ENCODE data around the gene CDK5R1.

Gene CDK5R1

DNA sequence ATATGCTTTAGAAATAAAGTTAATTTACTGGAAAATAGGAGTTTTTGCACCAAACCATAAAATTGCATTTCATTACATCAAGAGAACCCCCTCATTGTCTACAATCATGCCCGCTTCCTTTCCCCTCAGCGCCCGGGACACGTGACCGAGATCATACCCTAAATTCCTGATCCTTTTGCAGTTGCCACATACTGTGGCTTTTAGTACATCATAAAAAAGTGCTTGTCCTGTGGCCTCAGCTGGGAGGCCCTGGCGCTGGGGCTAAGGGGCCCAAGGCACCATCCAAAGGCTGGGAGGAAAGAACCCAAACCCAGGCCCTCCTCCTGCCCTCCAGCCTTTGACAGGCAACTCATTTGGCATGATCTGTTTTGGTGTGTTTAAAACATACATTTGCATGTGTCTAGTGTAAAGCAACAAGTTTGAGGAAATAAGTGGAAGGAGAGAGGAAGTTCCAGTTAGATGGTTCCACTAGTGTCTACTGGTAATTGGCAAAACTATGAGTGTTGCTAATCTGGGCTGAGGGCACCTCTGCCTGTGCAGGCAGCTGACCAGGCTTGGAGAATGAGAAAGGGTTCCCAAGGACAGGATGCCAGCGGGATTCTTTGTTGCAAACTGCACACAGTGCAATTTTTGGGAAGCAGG is 6.0 kb downstream of the CDK5R1 start:
- H3K36me3 ChIP-seq (ENCODE audit: control insufficient read depth, insufficient read depth, low read length), result peaks cover 28% of the 10 kb centered on the region
- H3K4me1 ChIP-seq (ENCODE audit: control insufficient read depth, insufficient read depth, low read length, poor library complexity, severe bottlenecking), result peaks cover 20% of the 10 kb centered on the region
- no peak overlapping the region for H3K27ac ChIP-seq (ENCODE audit: low read depth, low read length, severe bottlenecking)
- 92 to 95% methylated on average over 6 to 7 of the region's 7 CpGs for WGBS, 2 experiments (ENCODE audit: insufficient coverage in 2 of 2)
- no peaks in the 10 kb centered on the region for H3K9me3 ChIP-seq (ENCODE audit: control insufficient read depth, low read length)
- no peak overlapping the region for H3K4me3 ChIP-seq (ENCODE audit: extremely low read depth, insufficient read depth, low read length, poor library complexity, severe bottlenecking)

DNA sequence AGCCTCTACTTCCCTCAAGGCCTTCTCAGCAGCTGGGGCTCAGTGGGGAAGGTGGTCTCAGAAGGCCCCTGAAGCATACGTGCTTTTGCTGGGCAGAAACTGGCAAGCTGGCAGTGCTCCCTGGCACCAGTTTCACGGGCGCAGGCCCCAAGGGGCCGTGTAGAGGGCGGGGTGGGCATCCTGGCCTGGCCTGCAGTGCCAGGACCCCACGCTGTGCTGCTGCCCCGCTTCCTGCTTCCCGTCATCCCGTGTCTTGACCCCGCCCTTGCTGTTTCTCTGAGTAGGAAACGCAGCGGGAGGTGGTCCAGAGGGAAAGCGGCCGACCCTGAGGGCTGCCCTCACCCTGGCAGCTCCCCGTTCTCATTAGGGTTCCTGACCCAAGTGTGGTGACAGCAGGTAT is 6.8 kb downstream of the CDK5R1 start:
- peaks cover 16% of the 10 kb centered on the region for H3K4me1 ChIP-seq (ENCODE audit: control insufficient read depth, insufficient read depth, low read length, poor library complexity, severe bottlenecking)
- H3K27ac ChIP-seq (ENCODE audit: low read depth, low read length, severe bottlenecking), result no peak overlapping the region
- no peak overlapping the region for H3K4me3 ChIP-seq (ENCODE audit: extremely low read depth, insufficient read depth, low read length, poor library complexity, severe bottlenecking)
- WGBS, 2 experiments (ENCODE audit: insufficient coverage in 2 of 2), result 89 to 92% methylated on average over 15 of the region's 15 CpGs
- no peaks in the 10 kb centered on the region for H3K9me3 ChIP-seq (ENCODE audit: control insufficient read depth, low read length)
- peaks cover 21% of the 10 kb centered on the region for H3K36me3 ChIP-seq (ENCODE audit: control insufficient read depth, insufficient read depth, low read length)

DNA sequence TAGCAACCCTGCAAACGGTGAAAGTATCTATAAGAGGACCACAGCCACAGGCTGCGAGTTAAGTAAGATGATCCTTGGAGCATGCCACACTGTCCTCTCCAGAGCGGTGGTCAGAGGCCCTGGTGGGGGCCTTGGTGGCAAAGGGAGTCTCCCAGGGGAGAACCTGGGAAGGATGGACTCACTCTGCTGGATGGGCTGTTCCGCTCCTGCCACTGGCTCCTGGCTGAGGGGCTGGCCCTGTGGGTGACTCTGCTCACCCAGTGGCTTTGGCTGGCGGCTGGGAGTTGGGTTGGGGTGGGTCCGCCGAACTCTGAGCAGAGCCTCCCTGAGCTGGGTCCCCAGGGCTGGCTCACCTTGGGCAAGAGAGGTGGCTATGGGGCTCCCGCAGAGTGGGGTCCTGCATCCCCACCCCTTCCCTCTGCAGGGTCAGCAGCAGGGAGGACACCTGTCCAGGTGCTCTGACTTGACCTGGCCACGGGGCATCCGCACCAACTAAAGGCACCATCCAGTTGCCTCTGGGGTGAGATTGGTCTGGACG is 7.3 kb downstream of the CDK5R1 start:
- peaks cover 16% of the 10 kb centered on the region for H3K36me3 ChIP-seq (ENCODE audit: control insufficient read depth, insufficient read depth, low read length)
- WGBS, 2 experiments (ENCODE audit: insufficient coverage in 2 of 2), result 94 to 99% methylated on average over 8 to 10 of the region's 11 CpGs
- H3K4me3 ChIP-seq (ENCODE audit: extremely low read depth, insufficient read depth, low read length, poor library complexity, severe bottlenecking), result no peak overlapping the region
- H3K4me1 ChIP-seq (ENCODE audit: control insufficient read depth, insufficient read depth, low read length, poor library complexity, severe bottlenecking), result peaks cover 16% of the 10 kb centered on the region
- no peak overlapping the region for H3K27ac ChIP-seq (ENCODE audit: low read depth, low read length, severe bottlenecking)
- H3K9me3 ChIP-seq (ENCODE audit: control insufficient read depth, low read length), result no peaks in the 10 kb centered on the region

DNA sequence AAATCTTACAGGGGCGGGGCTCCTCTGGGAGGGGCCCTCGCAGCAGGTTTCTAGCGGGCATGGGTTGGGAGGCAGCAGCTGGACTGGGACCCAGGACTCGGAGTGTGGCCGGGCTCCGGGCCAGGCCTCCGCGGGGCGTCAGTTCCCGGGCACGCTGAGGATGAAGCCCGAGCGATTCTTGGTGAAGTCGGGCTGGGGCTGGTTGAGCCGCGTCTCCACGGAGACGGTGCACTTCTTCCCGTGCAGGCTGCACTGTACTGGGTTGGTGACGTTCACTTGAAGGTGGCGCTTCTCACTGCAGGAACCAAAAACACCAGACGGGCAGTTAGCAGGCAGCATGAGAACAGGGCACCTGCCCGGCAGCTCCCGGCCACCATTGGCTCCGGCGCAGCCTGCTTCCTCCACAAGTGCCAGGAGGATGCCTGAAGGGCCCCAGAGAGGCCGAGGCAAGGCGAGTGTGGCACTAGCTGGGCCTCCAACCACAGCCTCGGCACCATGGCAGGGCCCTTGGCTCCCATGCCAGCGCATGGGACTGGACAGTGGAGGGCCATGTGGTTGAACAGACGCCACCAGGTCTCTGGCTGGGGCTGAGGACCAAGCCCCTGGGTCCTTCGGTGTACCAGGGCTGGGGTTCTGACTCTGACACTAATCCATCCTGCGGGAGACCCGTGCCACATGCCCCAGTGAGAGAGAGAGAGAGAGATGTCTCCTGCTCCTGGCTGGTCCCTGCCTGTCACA is 8.0 kb downstream of the CDK5R1 start:
- no peaks in the 10 kb centered on the region for H3K9me3 ChIP-seq (ENCODE audit: control insufficient read depth, low read length)
- WGBS, 2 experiments (ENCODE audit: insufficient coverage in 2 of 2), result 93 to 95% methylated on average over 32 to 34 of the region's 34 CpGs
- H3K4me3 ChIP-seq (ENCODE audit: extremely low read depth, insufficient read depth, low read length, poor library complexity, severe bottlenecking), result no peak overlapping the region
- no peak overlapping the region for H3K27ac ChIP-seq (ENCODE audit: low read depth, low read length, severe bottlenecking)
- H3K36me3 ChIP-seq (ENCODE audit: control insufficient read depth, insufficient read depth, low read length), result peaks cover 9% of the 10 kb centered on the region
- H3K4me1 ChIP-seq (ENCODE audit: control insufficient read depth, insufficient read depth, low read length, poor library complexity, severe bottlenecking), result peaks cover 16% of the 10 kb centered on the region

DNA sequence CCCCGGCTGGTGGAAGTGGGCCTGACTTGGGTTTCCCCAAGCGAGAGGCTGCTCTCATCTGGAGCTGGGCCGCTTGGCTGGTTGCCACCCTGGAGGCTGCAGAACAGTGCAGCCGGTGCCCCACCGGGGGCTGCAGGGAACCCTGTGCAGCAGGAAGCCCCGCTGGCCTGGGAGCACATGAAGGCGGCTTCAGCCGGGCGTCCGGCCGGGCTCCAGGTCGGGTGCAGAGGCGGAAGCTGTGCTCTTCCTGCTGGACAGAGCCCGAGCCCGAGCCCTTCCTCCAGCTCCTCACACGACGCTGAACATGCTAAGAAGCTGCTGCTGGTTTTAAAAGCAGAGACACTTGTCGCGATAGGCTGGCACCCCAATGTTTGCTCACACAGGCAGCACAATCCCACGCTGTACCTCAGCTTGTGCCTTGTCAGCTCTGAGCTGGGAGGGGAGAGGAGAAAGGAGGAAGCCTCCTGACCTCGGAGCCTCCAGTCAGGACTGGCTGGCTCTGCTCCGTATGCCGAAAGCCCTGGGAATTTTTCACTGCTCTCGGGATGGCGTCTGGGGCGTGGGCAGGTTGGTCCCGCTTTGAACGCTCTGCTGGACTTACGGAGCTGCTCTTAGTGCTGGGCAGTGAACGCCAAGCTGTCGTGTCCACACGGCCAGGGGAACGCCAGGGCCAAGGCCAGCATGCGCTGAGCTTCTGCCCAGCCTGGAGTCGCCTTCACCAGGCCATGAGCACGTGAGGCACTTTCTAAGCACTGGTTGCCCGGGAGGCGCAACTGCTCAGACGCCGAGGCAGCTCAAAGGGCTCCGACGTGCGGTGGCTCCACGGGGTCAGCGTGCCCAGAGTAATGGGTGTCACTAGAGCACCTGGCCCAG is 8.8 kb downstream of the CDK5R1 start:
- H3K4me1 ChIP-seq (ENCODE audit: control insufficient read depth, insufficient read depth, low read length, poor library complexity, severe bottlenecking), result peaks cover 16% of the 10 kb centered on the region
- H3K4me3 ChIP-seq (ENCODE audit: extremely low read depth, insufficient read depth, low read length, poor library complexity, severe bottlenecking), result no peak overlapping the region
- H3K9me3 ChIP-seq (ENCODE audit: control insufficient read depth, low read length), result no peaks in the 10 kb centered on the region
- H3K36me3 ChIP-seq (ENCODE audit: control insufficient read depth, insufficient read depth, low read length), result peaks cover under 1% of the 10 kb centered on the region
- no peak overlapping the region for H3K27ac ChIP-seq (ENCODE audit: low read depth, low read length, severe bottlenecking)
- WGBS, 2 experiments (ENCODE audit: insufficient coverage in 2 of 2), result 88 to 93% methylated on average over 44 of the region's 45 CpGs

DNA sequence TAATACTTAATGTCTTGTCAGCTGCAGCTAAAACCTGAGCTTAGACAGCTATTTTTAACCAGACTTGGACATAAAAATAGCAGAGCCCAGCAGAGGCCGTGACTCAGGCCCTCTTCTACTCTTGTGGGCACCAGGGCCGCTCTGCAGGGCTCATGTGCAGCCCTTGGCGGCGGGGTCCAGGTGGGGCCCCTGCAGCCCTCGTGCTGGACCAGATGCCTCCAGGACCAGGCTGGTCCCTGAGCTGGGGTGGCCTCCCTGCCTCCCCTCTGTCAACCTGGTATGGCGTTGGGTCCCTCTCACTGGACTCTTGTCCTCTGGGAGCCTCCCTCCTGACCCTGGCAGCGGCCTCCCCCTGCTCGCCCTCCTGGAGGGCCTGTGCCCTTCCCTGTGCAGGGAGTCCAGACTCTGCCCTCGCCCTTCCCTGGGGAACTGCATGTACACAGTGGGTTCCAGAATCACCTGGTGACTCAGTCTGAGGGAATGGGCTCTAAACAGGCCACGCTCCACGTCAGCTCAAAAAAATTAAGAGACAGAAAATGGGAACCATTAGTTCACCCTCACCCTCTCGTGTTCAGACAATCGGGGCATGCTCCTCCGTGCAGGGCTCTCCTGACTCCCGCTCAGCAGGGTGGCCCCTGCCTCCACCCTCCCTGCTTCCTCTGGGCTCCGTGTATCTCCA is 9.7 kb downstream of the CDK5R1 start:
- Histone ChIP-seq H3K36me3 (ENCODE audit: control insufficient read depth, insufficient read depth, low read length) (no peaks in the 10 kb centered on the region), H3K9me3 (ENCODE audit: control insufficient read depth, low read length) (no peaks in the 10 kb centered on the region), H3K4me3 (ENCODE audit: extremely low read depth, insufficient read depth, low read length, poor library complexity, severe bottlenecking) (no peak overlapping the region), H3K4me1 (ENCODE audit: control insufficient read depth, insufficient read depth, low read length, poor library complexity, severe bottlenecking) (peaks cover 16% of the 10 kb centered on the region), H3K27ac (ENCODE audit: low read depth, low read length, severe bottlenecking) (no peak overlapping the region)
- WGBS, 2 experiments (ENCODE audit: insufficient coverage in 2 of 2), result 88 to 97% methylated on average over 13 to 15 of the region's 16 CpGs

DNA sequence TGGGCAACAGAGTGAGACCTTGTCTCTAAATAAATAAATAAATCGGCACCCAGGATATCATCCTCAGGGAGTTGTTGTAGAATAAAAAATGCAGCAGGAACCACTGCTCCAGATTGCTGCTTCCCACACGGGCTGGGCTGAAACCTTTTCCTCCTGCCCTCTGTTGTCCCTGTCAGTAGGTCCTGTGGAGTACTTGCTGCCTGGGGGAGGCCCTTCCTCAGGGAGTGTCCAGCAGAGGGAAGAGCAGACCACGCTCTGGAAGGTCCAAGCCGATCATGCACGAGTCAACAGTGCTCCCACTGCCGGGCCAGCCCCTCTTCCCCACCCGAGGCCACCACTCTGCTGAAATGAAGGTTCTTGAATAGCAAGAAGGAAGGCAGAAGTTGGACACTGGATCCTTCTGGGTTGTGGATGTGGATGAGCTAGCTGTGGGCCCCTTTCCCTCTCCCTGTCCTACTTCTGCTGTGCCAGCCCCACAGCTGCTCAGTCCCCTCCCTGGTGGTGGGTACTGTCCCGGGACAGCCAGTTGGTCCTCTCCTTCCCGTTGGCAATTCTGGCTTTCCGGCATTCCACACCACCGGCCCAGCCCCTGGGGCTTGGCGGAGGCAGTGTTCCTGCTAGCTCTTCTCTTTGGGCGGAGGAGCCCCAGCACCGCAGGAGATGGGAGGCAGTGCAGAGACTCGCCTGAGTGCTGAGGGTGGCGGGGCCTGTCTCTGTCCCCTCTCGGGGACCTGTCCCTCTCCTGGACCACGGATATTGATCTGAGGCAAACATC is 10.8 kb downstream of the CDK5R1 start:
- Histone ChIP-seq H3K36me3 (ENCODE audit: control insufficient read depth, insufficient read depth, low read length) (no peaks in the 10 kb centered on the region), H3K4me3 (ENCODE audit: extremely low read depth, insufficient read depth, low read length, poor library complexity, severe bottlenecking) (no peak overlapping the region), H3K9me3 (ENCODE audit: control insufficient read depth, low read length) (no peaks in the 10 kb centered on the region), H3K27ac (ENCODE audit: low read depth, low read length, severe bottlenecking) (no peak overlapping the region), H3K4me1 (ENCODE audit: control insufficient read depth, insufficient read depth, low read length, poor library complexity, severe bottlenecking) (peaks cover 12% of the 10 kb centered on the region)
- 88 to 89% methylated on average over 13 to 14 of the region's 18 CpGs for WGBS, 2 experiments (ENCODE audit: insufficient coverage in 2 of 2)

DNA sequence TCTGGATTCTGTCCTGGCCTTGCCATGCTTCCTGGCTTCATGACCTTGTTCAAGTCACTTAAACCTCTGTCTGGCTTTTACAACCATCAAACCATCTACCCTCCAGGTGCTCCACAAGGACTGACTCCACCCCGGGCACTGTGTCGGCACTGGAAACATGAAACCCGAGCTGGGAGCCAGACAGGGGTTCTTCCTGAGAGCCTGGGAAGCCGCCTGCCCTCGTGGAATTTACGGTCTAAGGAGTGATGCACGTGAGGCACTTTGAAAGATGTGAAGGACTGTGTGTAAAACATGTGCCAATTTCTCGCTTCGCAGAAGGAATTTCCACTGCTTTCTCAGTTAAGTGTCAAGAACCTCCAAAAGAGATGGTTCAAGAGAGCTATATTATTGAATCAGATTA is 11.6 kb downstream of the CDK5R1 start:
- no peak overlapping the region for H3K27ac ChIP-seq (ENCODE audit: low read depth, low read length, severe bottlenecking)
- 64 to 66% methylated on average over 7 to 8 of the region's 9 CpGs for WGBS, 2 experiments (ENCODE audit: insufficient coverage in 2 of 2)

DNA sequence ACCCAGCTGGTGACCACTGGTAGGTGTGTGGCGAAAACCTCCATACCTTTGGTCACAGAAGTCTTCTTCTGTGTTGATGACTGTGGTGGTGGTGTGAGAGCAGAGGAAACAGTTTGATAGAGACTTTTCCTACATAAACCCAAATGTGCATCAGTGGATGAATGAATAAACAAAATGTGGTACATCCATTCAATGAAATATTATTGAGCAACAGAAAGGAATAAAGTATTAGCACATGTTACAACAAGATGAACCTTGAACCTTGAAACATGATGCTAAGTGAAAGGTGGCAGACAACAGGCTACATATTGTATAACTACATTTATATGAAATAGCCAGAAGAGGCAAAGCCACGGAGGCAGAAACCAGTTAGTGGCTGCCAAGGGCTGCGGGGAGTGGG is 15.2 kb downstream of the CDK5R1 start:
- Histone ChIP-seq H3K4me1 (ENCODE audit: control insufficient read depth, insufficient read depth, low read length, poor library complexity, severe bottlenecking) (peaks cover 22% of the 10 kb centered on the region), H3K4me3 (ENCODE audit: extremely low read depth, insufficient read depth, low read length, poor library complexity, severe bottlenecking) (no peak overlapping the region), H3K27ac (ENCODE audit: low read depth, low read length, severe bottlenecking) (no peak overlapping the region), H3K36me3 (ENCODE audit: control insufficient read depth, insufficient read depth, low read length) (no peaks in the 10 kb centered on the region), H3K9me3 (ENCODE audit: control insufficient read depth, low read length) (no peaks in the 10 kb centered on the region)
- 93 to 100% methylated on average over 2 of the region's 3 CpGs for WGBS, 2 experiments (ENCODE audit: insufficient coverage in 2 of 2)

More for the DNA sequence above, 11.6 kb downstream of the CDK5R1 start:
- H3K9me3 ChIP-seq (ENCODE audit: control insufficient read depth, low read length), result no peaks in the 10 kb centered on the region
- no peak overlapping the region for H3K4me3 ChIP-seq (ENCODE audit: extremely low read depth, insufficient read depth, low read length, poor library complexity, severe bottlenecking)
- H3K4me1 ChIP-seq (ENCODE audit: control insufficient read depth, insufficient read depth, low read length, poor library complexity, severe bottlenecking), result peaks cover 20% of the 10 kb centered on the region
- H3K36me3 ChIP-seq (ENCODE audit: control insufficient read depth, insufficient read depth, low read length), result no peaks in the 10 kb centered on the region

Measured in mesodermal cell (in vitro differentiated cells).